SJSA1 (cell line): ENCODE data around the gene GPR89A. TPM values are rescaled to one million over a fixed set of nuclear protein-coding genes. Genes with fewer than 3 reads are reported as not detected.
A peak's percentile ranks its signal among the peaks of the same experiment; 100 is the strongest.
"Not testable (repeated sequence)": the region's sequence is repeated elsewhere in the genome, so short reads cannot be mapped to it uniquely, and the experiment has no call there.

Experiments
- DNase-seq, 2 experiments: peaks; one replicate each; pipeline ENCODE4 v3.0.0-alpha.2; 2015 to 2020; ENCODE audit warnings: low spot score in 2 of 2, low read depth in 1 of 2
- H3K27ac ChIP-seq: fragments of 250-450 bp; sonication (Bioruptor Pico); 2 replicates; pipeline ENCODE4 v1.5.1; 2020; ENCODE audit warnings: mild to moderate bottlenecking, moderate library complexity
- H3K27me3 ChIP-seq: fragments of 250-450 bp; sonication (Bioruptor Pico); replicated peaks from 2 replicates; pipeline ENCODE4 v1.5.1; 2020; ENCODE audit warnings: mild to moderate bottlenecking, moderate library complexity
- H3K36me3 ChIP-seq: fragments of 250-450 bp; sonication (Bioruptor Pico); 2 replicates; pipeline ENCODE4 v1.5.1; 2020; ENCODE audit warnings: mild to moderate bottlenecking
- H3K4me1 ChIP-seq: fragments of 250-450 bp; sonication (Bioruptor Pico); replicated peaks from 2 replicates; pipeline ENCODE4 v1.6.1; 2021; ENCODE audit warnings: mild to moderate bottlenecking
- H3K4me3 ChIP-seq: fragments of 250-450 bp; sonication (Bioruptor Pico); 2 replicates; pipeline ENCODE4 v1.5.1; 2020; ENCODE audit warnings: mild to moderate bottlenecking
- H3K9me3 ChIP-seq: fragments of 250-450 bp; sonication (Bioruptor Pico); replicated peaks from 2 replicates; pipeline ENCODE4 v1.5.1; 2020; ENCODE audit warnings: mild to moderate bottlenecking
- total RNA-seq: library from RNA; depleted of rRNA; stranded (reverse); fragments of >200 nt; shearing (Covaris generic); gene quantifications from 2 replicates; pipeline ENCODE4 v1.2.3, GENCODE V29; 2014; rRNA removed

Gene GPR89A
- total RNA-seq, 1 experiment from 2014 or later, result 46.7 TPM

DNA sequence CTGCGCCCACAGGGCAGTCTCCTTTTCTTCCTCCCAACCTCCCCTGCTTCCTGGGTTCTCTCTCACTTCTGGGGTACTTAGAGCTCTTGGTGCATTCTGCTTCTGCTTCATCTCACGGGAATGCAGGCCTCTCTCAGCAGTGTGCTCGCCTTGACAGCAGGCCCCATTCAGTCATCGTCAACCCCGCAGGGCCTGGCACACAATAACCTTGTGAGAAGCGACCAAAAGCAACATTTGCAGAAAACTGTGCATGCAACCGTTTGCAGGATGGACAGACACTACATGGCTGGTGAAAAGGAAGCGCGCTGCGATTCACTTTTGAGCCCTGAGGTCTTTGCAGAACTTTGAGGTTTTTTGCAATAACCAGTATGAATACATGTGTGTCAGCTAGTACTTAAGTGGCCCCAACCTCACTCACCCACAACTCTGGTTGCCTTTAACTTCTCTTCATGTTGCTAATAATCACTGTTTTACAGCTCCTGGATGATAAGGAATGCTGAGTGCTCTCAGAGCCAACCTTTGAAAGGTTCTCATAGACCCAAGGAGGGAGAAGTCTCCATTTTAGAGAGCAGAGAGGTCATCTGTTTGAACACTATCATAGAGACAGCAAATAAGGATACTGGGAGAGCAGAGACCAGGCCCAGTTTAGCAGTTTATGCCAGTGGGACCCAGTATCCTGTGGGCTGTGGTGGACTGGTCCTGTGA lies 109.0 kb downstream of the GPR89A start:
- Histone ChIP-seq H3K36me3 (no peaks in the 10 kb centered on the region), H3K4me1 (peaks cover 27% of the 10 kb centered on the region), H3K9me3 (no peaks in the 10 kb centered on the region), H3K27me3 (no peaks in the 10 kb centered on the region), H3K4me3 (no peak overlapping the region), H3K27ac (no peak overlapping the region)
- no peak for DNase-seq

DNA sequence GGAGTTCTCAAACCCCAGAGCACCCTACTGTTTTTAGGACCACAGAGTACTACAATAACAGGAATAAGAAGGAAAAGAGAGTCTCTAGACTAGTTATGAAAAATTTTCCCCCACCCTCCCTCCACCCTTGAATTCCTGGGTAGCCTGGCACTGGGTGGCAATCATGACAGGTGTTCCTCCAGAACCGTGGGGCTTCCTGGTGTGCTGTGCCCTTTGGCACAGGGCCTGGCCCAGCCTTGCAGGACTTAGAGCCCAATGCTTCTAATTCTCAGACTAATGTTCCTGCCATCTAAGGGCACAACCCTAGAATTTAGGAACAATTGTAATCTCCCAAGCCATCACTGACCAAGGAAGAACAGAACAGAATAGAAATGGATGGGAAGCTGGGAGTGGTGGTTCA lies 110.0 kb downstream of the GPR89A start:
- Histone ChIP-seq H3K9me3 (no peaks in the 10 kb centered on the region), H3K4me3 (no peak overlapping the region), H3K27me3 (no peaks in the 10 kb centered on the region), H3K27ac (no peak overlapping the region), H3K36me3 (no peaks in the 10 kb centered on the region), H3K4me1 (peaks cover 27% of the 10 kb centered on the region)
- no peak for DNase-seq

DNA sequence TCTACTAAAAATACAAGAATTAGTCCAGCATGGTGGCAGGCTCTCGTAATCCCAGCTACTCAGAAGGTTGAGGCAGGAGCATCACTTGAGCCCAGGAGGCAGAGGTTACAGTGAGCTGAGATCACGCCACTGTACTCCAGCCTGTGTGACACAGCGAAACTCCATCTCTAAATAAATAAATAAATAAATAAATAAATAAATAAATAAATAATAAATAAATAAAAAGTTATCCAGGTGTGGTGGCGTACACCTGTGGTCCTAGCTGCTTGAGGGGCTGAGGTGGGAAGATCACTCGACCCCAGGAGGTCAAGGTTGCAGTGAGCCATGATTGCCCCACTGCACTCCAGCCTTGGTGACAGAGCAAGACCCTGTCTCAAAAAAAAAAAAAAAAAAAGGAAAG lies 110.7 kb downstream of the GPR89A start:
- H3K27ac ChIP-seq, H3K27me3 ChIP-seq, H3K9me3 ChIP-seq, H3K36me3 ChIP-seq, H3K4me3 ChIP-seq, DNase-seq: not testable (repeated sequence)
- peaks cover 27% of the 10 kb centered on the region for H3K4me1 ChIP-seq

DNA sequence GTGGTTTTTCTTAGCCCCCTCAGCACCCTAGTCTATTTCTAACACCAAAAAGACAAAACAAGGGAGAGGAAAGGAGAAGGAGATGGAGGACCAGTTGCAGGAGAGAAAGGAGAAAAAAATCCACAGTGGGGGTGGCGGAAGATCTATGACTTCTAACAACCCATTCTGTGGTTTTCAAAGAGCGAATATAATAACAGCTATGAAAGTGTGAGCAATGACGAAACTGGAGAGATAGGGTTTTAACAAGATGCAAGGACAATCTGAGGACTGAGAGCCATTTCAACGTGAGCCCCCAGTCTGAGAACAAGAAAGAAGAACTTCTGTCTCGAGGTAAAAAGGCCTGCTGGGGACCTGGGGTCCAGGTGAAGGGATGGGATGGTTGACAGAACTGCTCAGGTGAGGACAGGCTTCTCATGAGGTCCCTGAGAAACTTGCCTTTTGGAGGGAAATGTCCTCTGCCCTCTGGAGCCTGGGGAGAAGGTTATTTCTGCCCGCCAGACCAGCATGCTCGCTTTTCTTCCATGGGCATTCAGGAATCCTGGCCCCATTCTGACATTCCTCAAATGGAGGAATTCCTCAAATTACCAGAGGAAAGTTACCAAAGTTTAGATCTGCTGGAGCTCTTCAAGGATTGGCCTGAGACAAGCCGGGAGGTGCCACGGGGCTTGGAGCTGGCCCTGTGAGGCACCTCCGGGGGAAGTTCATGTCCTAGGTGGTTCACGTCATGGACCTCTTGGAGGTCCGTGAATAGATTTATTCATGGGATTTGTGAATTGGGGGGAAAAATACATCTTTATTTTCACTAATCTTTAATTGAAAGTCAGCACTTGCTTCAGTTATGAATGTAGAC lies 111.7 kb downstream of the GPR89A start, which contains the start of gene CD160:
Gene CD160, plus strand, starts transcription at position 270 of the 850 bp plus-strand sequence. CDS start 8,829 bp downstream, outside the sequence.
- Histone ChIP-seq H3K4me1 (peaks cover 27% of the 10 kb centered on the region), H3K4me3 (no peak within 1 kb of the TSS), H3K36me3 (no peaks in the 10 kb centered on the region), H3K9me3 (no peaks in the 10 kb centered on the region), H3K27ac (peak within 1 kb of the TSS; percentile 97), H3K27me3 (no peaks in the 10 kb centered on the region)
- no peak for DNase-seq

Other genes starting within 250 kb of the GPR89A start
- 1.1 and 1.3 TPM in 2 replicates for gene NBPF20, start 182.4 kb upstream of the GPR89A start, total RNA-seq
- 2.1 TPM in 1 of 2 replicates, not detected in the other for gene PDZK1, start 99.4 kb downstream of the GPR89A start, total RNA-seq
- gene CD160, start 111.5 kb downstream of the GPR89A start, total RNA-seq, result 0.18 TPM in 1 of 2 replicates, not detected in the other
- gene RNF115, start 216.1 kb downstream of the GPR89A start, total RNA-seq, result 17.5 and 23.8 TPM in 2 replicates
- 56.2 and 78.6 TPM in 2 replicates for gene POLR3C, start 216.2 kb downstream of the GPR89A start, total RNA-seq
- gene NUDT17, start 237.6 kb downstream of the GPR89A start, total RNA-seq, result 4.2 and 7.0 TPM in 2 replicates